ENCODE results near the gene RASD1. TPM values are rescaled to one million over a fixed set of nuclear protein-coding genes. Genes with fewer than 3 reads are reported as not detected.
A peak's percentile ranks its signal among the peaks of the same experiment; 100 is the strongest.

Gene RASD1
- total and polyA plus RNA-seq, 4 donors: 0.89 to 46.7 (median 14.7) TPM

DNA sequence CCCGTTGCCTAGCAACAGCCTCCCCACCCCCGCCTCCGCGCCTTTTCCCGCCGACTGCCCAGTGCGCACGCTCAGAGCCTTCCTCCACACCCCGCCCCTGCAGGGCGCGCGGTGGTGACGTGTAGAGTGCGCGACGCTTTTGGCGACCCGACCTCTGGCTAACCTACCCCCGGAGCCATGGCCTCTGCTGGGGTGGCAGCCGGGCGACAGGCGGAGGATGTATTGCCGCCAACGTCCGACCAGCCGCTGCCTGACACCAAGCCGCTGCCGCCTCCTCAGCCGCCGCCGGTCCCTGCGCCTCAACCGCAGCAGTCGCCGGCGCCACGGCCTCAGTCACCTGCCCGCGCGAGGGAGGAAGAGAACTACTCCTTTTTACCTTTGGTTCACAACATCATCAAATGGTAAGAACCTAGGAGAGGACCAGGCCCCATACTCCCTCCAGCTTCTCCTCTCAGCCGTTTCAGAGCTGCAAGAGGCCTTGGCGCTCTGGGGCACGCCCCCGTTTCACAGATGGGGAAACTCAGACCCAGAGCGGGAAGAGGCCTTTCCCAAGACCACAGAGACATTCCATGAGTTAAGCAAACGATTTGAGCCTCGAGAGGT lies 19.2 kb downstream of the RASD1 start, which contains the start of gene MED9:
Gene MED9 (plus strand): TSS at position 136 of the 603 bp plus-strand sequence. CDS start 42 bp downstream, at position 178.
- no peaks in the 10 kb centered on the region for H3K27me3 ChIP-seq (ENCODE audit: control insufficient read depth in 4 of 4, insufficient read depth in 4 of 4, low read length in 3 of 4)
- WGBS: under 1% methylated on average over 47 of the region's 47 CpGs
- H3K4me1 ChIP-seq (ENCODE audit: control insufficient read depth in 4 of 4, insufficient read depth in 4 of 4, low read length in 3 of 4): peaks cover 4 to 26% (median 11%) of the 10 kb centered on the region in 4 donors
- H3K27ac ChIP-seq (ENCODE audit: low read depth in 1 of 2, low read length in 2 of 2): peak within 1 kb of the TSS; percentile 93 to 94
- peak within 1 kb of the TSS; percentile 85 to 100 (median 91) for H3K4me3 ChIP-seq (ENCODE audit: low read depth in 1 of 3, low read length in 3 of 3)
- peak within 1 kb of the TSS; percentile 85 to 91 for H3K9ac ChIP-seq (ENCODE audit: low read depth in 1 of 2, low read length in 2 of 2)
- peak; percentile 94 for DNase-seq (ENCODE audit: low spot score)
- no peaks in the 10 kb centered on the region for H3K36me3 ChIP-seq (ENCODE audit: control insufficient read depth in 4 of 4, insufficient read depth in 3 of 4, low read depth in 1 of 4, low read length in 3 of 4)
- no peaks in the 10 kb centered on the region for H3K9me3 ChIP-seq (ENCODE audit: control insufficient read depth in 4 of 4, low read length in 3 of 4)
- TF ChIP-seq HNF4A (conservative IDR thresholded peaks at IDR 0.05): peak; percentile 31 to 40
- peak in 1 of 2 donors; percentile 52 for TF ChIP-seq RAD21 (IDR thresholded peaks at IDR 0.05)
- TF ChIP-seq ATF3 (IDR thresholded peaks at IDR 0.05): no peak
- TF ChIP-seq RXRA (IDR thresholded peaks at IDR 0.05): peak; percentile 78 to 85
- TF ChIP-seq, protein P1, sequence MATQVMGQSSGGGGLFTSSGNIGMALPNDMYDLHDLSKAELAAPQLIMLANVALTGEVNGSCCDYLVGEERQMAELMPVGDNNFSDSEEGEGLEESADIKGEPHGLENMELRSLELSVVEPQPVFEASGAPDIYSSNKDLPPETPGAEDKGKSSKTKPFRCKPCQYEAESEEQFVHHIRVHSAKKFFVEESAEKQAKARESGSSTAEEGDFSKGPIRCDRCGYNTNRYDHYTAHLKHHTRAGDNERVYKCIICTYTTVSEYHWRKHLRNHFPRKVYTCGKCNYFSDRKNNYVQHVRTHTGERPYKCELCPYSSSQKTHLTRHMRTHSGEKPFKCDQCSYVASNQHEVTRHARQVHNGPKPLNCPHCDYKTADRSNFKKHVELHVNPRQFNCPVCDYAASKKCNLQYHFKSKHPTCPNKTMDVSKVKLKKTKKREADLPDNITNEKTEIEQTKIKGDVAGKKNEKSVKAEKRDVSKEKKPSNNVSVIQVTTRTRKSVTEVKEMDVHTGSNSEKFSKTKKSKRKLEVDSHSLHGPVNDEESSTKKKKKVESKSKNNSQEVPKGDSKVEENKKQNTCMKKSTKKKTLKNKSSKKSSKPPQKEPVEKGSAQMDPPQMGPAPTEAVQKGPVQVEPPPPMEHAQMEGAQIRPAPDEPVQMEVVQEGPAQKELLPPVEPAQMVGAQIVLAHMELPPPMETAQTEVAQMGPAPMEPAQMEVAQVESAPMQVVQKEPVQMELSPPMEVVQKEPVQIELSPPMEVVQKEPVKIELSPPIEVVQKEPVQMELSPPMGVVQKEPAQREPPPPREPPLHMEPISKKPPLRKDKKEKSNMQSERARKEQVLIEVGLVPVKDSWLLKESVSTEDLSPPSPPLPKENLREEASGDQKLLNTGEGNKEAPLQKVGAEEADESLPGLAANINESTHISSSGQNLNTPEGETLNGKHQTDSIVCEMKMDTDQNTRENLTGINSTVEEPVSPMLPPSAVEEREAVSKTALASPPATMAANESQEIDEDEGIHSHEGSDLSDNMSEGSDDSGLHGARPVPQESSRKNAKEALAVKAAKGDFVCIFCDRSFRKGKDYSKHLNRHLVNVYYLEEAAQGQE (IDR thresholded peaks at IDR 0.05): no peak
- peak; percentile 84 for TF ChIP-seq NR2F2 (IDR thresholded peaks at IDR 0.05)
- no peak for TF ChIP-seq FOXA2 (IDR thresholded peaks at IDR 0.05)
- TF ChIP-seq MAX (IDR thresholded peaks at IDR 0.05): no peak
- no peak for TF ChIP-seq CTCF (IDR thresholded peaks at IDR 0.05; ENCODE audit: low read depth, low read length, missing input control)
- no peak for TF ChIP-seq TAF1 (conservative IDR thresholded peaks at IDR 0.05)
- no peak for TF ChIP-seq HNF4G (IDR thresholded peaks at IDR 0.05)
- peak; percentile 58 for TF ChIP-seq SP1 (IDR thresholded peaks at IDR 0.05)
- peak; percentile 81 for TF ChIP-seq YY1 (IDR thresholded peaks at IDR 0.05)
- TF ChIP-seq GABPA (IDR thresholded peaks at IDR 0.05 in 1 of 2, conservative IDR thresholded peaks at IDR 0.05 in 1 of 2): no peak
- peak; percentile 86 to 92 for TF ChIP-seq EGR1 (IDR thresholded peaks at IDR 0.05; ENCODE audit: low read depth in 2 of 2)
- no peak for TF ChIP-seq JUND (IDR thresholded peaks at IDR 0.05)
- no peak for TF ChIP-seq ZBTB33 (IDR thresholded peaks at IDR 0.05)
- TF ChIP-seq FOXA1 (IDR thresholded peaks at IDR 0.05): no peak

All from liver (tissue), 9 donors.